Inflammatory macrophage treated with lipopolysaccharide for 4 hours (primary cell): ENCODE data around the gene CALHM1.
"Not testable (repeated sequence)": the region's sequence is repeated elsewhere in the genome, so short reads cannot be mapped to it uniquely, and the experiment has no call there.

Experiments
- DNase-seq: peaks from one replicate; pipeline ENCODE4 v3.0.0-alpha.2; 2020

Gene CALHM1, protein sequence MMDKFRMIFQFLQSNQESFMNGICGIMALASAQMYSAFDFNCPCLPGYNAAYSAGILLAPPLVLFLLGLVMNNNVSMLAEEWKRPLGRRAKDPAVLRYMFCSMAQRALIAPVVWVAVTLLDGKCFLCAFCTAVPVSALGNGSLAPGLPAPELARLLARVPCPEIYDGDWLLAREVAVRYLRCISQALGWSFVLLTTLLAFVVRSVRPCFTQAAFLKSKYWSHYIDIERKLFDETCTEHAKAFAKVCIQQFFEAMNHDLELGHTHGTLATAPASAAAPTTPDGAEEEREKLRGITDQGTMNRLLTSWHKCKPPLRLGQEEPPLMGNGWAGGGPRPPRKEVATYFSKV

DNA sequence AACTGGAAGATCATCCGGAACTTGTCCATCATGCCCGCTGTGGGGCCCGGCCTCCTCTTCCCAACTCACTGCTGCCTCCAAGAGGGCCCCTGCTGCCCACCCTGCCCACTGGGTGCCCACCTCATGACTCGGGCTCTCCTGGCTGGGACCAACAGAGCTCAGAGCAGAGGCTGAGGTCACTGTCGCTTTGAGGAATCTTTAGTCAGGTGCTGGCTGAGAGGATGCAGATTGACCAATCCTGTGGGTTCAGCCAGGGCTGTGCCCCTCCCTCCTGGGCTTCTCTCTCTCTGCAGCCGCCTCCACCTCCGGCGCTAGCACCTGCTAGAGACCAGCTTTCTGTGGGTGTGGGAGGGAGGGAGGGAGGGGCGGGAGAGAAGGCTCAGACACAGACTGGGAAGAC, at the start of gene CALHM1:
CALHM1 (minus strand) TSS at position 181 of the 400 bp plus-strand sequence; CDS start at position 32, 149 bp downstream.
- peak; percentile 39 for DNase-seq

DNA sequence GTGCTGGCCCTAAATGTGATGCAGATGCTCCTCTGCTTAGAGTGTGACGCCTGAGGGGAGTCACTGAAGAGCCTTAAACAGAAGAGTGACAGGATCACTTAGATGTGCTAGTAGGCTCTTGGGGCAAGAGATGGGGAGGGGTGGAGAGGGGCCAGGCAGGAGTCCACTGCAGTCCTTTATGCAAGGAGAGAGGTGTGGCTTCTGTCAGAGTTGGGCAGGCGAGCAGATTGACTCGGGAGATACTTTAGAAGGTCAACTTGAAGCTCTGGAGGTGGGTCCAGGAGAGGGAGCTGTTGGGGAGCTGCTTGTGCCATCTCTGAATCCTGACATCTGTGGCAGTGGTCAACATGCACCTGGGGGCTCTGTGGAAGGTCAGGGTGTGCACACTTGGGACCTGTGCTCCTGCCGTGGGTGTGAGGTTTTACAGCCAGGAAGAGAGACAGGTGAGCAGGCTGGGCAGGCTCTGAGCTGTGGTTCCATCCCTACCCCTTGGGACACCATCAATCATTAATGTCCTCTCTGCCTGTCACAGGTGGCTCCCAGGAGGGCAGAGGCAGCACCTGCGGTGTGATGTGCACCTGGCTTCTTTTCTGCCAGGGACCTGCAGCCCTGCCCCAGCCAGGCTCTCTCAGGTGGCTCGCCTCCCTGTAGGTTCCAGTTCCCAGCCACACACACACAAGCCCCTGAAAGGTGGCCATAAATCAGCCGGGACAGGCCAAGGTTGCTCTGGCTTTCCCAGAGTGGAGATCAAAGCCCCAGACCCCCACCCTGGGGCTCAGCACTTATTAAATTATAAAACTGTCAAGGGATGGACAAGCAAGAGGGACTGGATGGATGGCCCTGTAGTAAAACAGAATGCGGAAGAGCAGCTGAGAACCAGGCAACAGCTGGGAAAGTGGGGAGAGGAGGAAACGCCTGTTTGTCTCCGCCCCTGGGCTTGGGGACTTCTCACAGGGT, 48.8 kb upstream of the CALHM1 start:
- DNase-seq = no peak

DNA sequence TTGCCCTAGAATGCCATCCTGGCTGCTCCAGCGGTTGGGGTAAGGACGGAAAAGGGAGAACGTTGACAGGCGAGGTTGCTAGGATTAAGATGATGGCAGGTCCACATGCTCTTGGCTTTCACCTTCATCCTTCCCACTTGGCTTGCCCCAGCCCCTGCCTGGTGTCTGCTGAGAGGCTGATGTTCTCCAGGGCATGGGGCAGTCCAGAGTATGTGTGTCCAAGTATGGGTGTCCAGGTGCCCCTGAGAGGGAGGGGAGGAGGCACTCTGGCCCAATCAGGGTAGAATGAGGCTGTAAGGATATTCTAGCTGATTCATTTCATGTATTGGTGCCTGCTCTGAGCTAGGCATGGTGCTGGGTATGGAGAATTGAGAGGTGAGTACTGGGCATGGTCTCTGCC, 47.4 kb upstream of the CALHM1 start:
- no peak for DNase-seq

DNA sequence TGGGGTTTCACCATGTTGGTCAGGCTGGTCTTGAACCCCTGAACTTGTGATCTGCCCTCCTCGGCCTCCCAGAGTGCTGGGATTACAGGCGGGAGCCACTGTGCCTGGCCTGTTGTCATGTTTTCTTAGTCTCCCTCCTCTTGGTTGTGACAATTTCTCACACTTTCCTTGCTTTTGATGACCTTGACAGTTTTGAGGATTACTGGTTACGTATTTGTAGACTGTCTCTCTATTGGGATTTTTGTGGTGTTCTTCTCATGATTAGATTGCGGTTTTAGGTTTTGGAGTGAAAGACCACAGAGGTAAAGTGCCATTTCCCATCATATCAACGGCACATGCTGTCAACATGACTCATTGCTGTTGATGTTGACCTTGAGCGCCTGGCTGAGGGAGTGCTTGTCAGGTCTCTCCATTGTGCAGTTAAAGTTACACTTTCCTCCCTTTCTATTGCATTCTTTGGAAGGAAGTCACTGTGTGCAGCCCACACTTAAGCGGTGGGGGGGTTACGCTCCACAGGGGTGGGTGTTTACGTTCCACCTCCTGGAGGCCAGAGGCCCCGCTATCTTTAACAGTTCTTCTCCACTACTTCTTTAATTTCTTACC, 45.6 kb upstream of the CALHM1 start:
- peak; percentile 17 for DNase-seq

DNA sequence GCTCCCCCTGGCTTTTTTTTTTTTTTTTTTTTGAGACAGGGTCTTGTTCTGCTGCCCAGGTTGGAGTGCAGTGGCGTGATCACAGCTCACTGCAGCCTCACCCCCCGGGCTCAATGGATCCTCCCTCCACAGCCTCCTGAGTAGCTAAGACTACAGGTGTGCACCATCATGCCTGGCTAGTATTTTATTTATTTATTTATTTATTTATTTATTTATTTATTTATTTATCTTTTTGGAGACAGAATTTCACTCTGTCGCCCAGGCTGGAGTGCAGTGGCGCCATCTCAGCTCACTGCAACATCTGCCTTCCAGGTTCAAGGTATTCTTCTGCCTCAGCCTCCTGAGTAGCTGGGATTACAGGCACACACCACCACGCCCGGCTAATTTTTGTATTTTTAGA, 45.1 kb upstream of the CALHM1 start:
- not testable (repeated sequence) for DNase-seq

DNA sequence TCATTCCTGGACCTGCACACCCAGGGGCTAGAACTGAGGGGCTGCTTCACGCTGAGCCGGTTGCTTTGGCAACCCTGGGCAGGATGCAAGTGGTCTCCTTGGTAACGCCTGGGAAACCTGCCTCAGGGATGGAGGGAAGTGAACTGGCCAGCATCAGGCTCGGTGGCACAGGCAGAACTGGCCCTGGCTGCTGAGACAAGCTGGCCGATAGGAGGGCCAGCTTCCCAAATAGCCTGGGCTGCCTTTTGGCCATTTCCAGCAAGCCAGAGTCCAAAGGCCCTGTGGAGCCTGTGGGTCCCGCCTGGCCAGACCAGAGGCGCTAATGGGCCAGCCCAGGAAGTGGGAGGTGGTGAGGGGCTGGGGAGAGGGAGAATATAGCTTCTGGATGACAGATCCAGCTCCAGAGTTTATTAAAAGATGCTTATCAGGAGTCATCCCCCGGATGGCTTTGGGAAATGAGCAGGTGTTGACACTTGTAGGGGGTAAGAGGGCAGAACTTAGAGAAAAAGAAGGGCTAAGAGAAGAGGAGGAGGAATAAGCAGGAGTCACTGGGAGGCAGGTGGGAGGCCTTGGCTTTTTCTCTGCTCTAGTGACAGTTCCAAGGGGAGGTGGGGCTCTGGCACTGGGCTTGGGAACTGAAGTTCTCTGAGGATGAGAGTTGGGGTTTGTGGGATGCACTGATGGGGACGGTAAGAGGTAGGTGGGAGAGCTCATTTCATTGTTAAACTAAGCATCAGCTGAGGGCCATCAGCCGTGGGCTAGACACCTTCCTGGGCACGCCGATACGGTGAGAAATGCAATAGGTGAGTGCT, 44.4 kb upstream of the CALHM1 start:
- no peak for DNase-seq

DNA sequence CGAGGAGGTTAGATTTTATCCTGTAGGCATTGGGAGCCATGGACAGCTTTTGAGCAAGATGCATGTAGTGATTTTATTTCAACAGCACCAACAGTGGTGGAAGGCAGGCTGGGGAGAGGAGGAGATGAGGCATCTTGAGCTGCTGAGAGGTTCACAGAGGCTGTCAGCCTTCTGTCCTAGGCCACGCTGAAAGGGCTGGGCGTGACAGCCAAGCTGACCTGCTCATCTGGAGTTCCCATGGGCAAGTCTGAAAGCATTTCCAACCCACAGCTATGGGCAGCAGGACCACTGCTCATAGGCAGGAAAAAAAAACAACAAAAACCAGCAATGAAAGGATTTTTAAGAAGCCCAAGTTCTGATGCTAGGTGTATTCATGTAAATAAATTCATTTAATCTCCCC, 42.5 kb upstream of the CALHM1 start:
- DNase-seq = no peak

DNA sequence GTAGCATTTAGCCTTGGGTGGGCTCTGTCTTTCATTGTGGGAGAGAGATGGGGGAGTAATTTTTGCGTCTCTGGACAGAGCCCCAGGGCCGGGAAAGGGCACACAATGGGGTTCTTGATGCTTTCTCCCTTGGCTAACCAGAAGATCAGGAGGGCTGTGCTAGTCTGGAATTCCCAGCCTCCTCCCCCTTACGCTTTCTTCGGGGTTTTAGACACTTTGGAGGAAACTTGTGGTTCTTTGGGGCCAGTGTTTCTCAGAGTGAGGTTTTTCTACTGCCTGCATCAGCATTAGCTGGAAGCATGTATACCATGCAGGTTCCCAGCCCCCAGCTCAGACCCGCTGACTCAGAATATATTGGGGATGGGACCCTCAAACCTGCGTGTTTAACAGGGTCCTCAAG, 41.8 kb upstream of the CALHM1 start:
- no peak for DNase-seq

DNA sequence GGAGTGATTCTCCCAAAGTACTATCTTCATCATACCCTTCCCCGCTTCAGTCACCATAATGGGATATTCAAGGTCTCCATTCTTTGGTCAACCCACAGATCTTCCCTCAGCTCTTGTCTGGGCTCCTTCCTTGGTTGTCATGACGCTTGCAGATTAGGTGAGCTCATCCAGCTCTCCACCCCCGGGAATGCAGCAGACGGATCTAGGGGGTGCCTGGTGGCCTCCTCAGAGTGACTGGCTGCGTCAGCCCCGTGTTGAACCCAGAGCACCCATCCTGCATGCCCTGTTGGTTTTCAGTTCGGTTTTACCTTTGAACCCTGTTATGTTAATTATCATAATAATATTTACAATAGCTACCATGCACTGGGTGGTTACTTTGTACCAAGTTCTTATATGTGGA, 41.2 kb upstream of the CALHM1 start:
- DNase-seq = no peak

DNA sequence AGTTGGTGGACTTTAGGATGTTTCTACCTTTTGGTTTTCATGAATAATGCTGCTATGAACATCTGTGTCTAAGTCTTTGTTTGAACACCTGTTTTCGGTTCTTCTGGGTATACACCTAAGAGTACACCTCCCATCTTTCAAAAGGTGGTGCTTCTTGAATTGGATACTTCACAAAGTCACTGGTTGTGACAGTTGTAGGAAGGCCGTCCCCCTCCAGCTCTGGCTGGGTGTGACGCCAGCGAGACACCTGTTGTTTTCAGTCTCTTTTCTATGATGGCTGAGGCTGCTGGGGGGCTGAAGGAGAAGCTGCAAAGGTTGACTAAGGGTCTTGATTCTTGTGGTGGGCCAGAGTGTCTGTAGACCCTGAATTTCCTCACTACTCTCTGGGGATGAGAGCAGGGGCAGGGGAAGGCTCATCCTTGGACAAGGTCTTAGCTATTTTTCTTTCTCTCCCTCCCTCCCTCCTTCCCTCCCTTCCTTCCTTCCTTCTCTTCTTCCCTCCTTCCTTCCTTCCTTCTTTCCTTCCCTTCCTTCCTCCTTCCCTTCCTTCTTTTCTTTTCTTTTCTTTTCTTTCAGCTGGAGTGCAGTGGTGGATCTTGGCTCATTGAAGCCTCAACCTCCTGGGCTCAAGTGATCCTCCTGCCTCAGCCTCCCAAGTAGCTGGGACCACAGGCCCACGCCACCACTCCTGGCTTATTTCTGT, 40.4 kb upstream of the CALHM1 start:
- DNase-seq = no peak

DNA sequence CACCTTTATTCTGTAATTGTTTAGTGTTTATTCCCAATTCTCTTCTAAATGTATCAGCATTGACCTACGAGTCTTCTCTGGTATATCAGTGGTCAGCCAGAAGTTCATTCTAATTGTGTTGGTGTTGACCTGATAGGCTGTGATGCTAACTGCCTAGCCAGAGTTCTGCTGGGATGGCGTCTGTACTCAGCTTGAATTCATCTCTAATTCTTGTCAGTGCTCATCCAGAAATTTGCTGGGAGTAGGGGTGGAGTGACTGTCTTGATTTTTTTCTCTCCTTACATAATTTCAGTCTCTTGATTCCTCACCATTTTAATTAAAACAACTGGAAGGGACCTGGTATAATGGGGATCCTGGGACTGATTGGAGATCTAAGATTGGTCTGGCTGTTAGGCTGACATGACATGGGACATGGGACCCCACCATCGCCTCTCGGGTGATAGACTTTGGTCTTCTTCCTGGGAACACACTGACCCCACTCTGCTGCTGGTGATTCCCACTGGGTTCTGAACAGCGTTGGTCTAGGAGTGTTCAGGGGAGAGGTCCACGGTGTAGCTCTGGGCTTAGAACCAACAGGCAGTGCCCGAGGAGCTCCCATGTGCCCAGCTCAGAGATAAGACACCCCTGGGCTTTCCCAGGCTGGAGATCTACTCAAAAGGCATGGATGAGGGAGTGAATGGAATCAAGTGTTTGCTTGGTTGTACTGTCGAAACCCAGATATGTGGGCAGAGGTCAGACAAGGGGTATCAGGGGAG, 38.6 kb upstream of the CALHM1 start:
- no peak for DNase-seq

DNA sequence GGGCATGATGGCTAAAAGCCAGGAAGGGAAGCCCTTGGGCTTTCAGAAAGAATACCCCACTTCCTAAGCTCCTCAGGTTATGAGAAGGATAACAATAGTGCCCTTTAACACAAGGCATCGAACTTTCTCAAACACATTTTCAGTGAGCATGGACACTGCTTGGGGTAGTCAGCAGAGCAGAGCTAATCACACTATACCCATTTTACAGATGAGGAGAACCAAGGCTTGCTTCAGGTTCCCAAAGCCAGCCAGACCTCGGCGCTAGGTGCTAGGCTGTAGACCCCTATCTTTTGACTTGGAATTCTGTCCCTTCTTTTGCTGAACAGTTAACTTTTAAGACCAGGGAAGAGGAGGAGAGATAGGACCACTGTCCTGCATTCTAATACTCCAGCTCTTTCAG, 36.6 kb upstream of the CALHM1 start:
- no peak for DNase-seq

DNA sequence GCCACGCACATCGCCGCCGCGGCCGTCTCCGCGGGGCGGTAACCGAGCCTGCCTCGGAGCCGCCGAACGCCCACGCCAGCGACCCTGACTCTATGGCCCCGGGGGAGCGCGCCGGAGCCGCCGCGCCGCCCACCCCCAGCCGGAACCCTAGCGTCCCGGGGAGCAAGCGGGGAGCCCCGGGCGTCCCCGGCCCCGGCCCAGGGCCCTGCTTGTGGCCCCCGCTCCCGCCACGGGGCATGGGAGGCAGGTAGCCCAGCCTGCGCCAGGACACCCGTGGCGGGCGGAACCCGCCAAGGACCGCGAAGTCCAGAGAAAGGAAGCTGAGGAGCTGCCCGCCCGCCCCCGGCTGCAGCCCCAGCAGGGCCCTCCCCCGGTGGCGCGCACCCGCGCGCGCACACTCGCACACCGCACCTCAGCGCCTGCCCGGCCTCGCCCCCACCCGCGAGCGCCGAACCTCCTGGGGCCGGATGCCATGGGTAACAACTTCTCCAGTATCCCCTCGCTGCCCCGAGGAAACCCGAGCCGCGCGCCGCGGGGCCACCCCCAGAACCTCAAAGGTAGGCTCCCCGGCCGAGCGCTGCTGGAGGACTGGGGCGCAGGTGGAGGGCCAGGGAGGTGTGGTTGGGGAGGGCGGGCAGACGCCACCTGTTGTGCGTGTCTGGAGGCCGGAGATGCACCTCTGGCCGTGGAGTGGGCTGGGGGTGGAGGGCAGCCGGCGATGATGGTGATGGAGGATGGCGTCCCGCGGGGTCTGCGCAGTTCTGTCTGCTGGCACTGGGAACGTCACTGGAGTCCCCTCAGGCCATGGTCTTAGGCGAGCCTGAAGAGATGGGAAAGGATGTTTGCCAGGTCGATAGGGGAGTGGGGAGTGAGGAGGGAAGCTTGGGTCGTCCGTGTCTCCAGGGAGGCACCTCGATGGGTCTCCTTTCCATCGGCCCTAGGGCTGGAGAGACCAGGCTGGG, 35.5 kb upstream of the CALHM1 start:
- DNase-seq = peak; percentile 8

DNA sequence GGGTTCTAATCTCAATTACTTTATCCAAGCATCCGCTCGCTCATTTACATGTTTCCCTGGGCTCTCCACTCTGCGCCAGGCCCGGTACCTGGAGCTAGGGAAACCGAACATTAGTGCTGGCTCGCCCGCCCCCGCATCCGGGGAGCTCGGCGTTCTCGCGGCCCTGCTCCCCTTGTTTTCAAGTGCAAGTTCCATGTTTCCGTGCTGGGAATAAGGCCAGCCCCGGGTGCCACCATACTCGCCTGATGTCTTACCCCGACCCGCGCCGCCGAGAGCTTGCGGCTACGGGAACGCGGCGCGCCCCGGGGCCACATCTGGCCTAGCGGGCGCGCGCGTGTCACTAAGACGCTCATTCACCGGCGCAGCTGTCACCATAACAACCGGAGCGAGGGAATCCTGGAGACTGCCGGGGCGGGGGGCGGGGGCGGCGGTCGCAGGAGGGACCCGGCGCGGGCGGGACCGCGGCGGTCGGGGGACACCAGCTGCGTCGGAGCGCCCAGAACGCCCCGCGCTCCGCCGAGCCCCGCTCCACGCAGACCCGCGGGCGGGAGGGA, 34.7 kb upstream of the CALHM1 start, which contains the start of gene NEURL1:
NEURL1 (plus strand) TSS at position 344 of the 554 bp plus-strand sequence. CDS start 683 bp downstream, outside the sequence.
- DNase-seq = no peak

DNA sequence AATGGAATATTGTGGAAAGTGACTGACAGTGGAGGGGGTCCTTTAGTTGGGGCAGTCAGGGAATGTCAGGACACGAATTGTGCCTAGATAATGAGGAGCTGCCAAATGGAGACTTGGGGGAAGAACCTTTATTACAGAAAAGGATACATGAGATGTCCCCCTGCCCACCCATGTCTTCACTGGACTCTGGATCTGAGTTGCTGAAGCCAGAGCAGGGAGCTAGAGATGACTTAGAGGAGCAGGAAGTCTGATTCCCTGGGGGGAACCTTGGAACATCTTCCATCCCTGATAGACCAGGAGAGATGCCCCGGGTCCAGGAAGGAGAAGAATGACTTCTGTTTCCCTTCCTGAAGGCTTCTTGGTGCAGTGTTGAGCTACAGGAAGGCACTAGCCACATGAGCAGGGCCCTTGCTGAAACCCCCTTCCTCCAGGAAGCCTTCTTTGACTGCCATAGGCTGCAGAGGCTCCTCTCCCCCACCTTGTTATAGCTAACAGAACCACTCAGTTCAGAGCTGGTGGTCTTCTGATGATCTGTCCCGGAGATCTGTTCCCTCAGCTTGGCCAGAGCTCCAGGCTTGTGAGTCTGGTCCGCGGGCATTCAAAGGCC, 34.1 kb upstream of the CALHM1 start:
- no peak for DNase-seq

DNA sequence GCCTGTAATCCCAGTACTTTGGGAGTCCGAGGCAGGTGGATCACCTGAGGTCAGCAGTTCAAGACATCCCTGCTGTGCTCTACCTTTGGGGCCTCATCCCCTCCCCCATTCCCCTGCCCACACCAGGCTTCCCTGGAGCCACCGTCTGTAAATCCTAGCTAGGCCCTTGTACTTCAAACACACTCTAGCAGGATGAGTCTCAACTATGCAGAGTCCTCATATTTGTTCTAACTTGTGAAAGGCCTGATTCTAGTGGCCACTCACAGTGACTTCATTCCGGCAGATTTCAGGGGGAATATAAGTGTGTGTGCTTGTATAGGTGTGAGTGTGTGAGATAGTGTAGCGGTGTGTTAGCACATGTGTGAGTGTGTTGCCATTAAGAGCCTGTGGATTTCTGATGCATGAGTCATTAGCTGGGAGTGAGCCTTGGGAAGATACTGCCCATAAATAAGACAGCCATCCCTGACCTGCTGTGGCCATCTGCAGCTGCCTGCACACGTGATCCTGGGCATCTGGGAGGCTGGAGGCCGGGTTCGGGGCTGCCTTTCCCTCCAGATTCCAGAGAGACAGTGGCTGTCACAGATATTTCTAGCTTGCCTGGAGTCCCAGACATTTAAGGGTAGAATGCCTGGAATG, 33.1 kb upstream of the CALHM1 start:
- no peak for DNase-seq

DNA sequence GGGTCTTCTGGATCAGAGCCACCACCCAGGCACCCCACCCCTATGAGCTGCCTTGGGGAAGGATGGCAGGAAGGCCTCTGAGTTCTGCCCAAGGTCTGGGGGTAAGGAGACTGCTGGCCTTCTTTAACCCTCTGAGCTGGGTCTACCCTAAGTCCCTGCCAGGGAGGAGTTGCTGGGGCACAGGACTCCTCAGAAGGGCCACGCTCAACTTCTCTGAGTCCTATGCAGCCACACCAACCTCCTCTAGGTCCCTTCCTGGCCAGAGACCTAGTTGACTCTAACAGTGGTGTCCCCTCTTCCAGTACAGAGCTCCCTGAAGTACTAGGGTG, 32.2 kb upstream of the CALHM1 start:
- DNase-seq = no peak

DNA sequence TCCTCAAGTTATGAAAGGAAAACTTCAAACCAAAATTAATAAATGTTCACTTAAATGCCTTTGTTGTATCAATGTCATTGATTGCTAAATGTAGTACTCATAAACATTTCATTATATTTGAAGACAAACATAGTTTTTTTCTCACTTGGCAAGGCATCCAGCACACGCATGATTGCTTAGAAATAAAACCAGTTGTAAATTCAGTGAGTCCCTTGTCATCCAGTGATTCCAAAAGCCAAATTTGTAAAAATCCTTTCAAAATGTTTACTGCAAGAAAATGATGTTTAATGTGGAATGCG, 28.7 kb upstream of the CALHM1 start:
- DNase-seq = no peak
